Measurements from ENCODE around the gene CACNG4.

GRCh38 chr17:66955821-66956220 lies 8.7 kb upstream of the CACNG4 start:
- TF ChIP-seq POLR2A (IDR thresholded peaks at IDR 0.05) (no peak), CTCF (IDR thresholded peaks at IDR 0.05) (no peak)

Data from vagina (tissue), 2 donors.